Sigmoid colon (tissue), 7 donors: ENCODE data around the gene ARHGAP45. TPM values are rescaled to one million over a fixed set of nuclear protein-coding genes. Genes with fewer than 3 reads are reported as not detected.

Experiments
- DNase-seq: peaks from one replicate; pipeline ENCODE4 v3.0.0-alpha.2; 2019
- H3K27ac ChIP-seq, 4 donors: fragments of 200-600 bp; sonication (generic); one replicate each; pipeline ENCODE4 v1.5.1; 2016 to 2019; ENCODE audit warnings: mild to moderate bottlenecking in 1 of 4
- H3K27me3 ChIP-seq, 3 donors: fragments of 200-600 bp; sonication (generic); one replicate each; pipeline ENCODE4 v1.5.1; 2019; ENCODE audit warnings: mild to moderate bottlenecking in 1 of 3
- H3K36me3 ChIP-seq, 4 donors: fragments of 200-600 bp; sonication (generic); one replicate each; pipeline ENCODE4 v1.5.1; 2016 to 2019
- H3K4me1 ChIP-seq, 4 donors: fragments of 200-600 bp; sonication (generic); one replicate each; pipeline ENCODE4 v1.5.1; 2017 to 2019
- H3K4me3 ChIP-seq, 4 donors: fragments of 200-600 bp; sonication (generic); one replicate each; pipeline ENCODE4 v1.5.1; 2017 to 2019; ENCODE audit warnings: mild to moderate bottlenecking in 2 of 4, moderate library complexity in 1 of 4
- H3K9me3 ChIP-seq, 4 donors: fragments of 200-600 bp in 3 of 4; sonication (generic) in 3 of 4; one replicate each; pipeline versions ENCODE4 v1.5.1 to v1.6.1; 2013 to 2019
- EP300 ChIP-seq, 4 donors: sonication (generic); formaldehyde crosslinking; IDR thresholded peaks; one replicate each; pipeline ENCODE4 v1.6.1; 2017; ENCODE audit warnings: antibody characterized with exemption in 4 of 4
- POLR2A ChIP-seq, 2 donors: fragments of 450-650 bp; IDR thresholded peaks; one replicate each; pipeline ENCODE4 v1.6.1; 2016; ENCODE audit warnings: antibody characterized with exemption in 2 of 2, mild to moderate bottlenecking in 2 of 2, moderate library complexity in 2 of 2
- POLR2AphosphoS5 ChIP-seq, 4 donors: sonication (generic); formaldehyde crosslinking; IDR thresholded peaks; one replicate each; pipeline ENCODE4 v1.6.1; 2017; ENCODE audit warnings: antibody characterized with exemption in 4 of 4
- WGBS, 2 donors: extraction: QIAGEN DNeasy Blood & Tissue Kit; methylation state at CpG; one replicate each; pipeline ENCODE4 v1.1.7; 2013; 5-methylcytosine and 5-hydroxymethylcytosine counted together
- intact Hi-C: fragments of 100-400 bp; cut with DNase I; formaldehyde crosslinking; loops from one replicate; pipeline ENCODE4 v1.15.1; 2023
- polyA plus RNA-seq, 3 donors: library from polyadenylated mRNA; stranded (reverse); fragments of 200-250 nt; gene quantifications; one replicate each; pipeline ENCODE4 v1.2.3, GENCODE V29; 2013
- total RNA-seq, 4 donors: library from RNA; depleted of rRNA; stranded (reverse); fragments of >200 nt; gene quantifications; one replicate each; pipeline ENCODE4 v1.1.0, GENCODE V29; 2016
- TF ChIP-seq, protein P1 (sequence below), 4 experiments: fragments of 450-650 bp in 3 of 4; fragments of 200-600 bp in 1 of 4; IDR thresholded peaks; one replicate each; pipeline ENCODE4 v1.5.1; 2016 to 2019; ENCODE audit warnings: antibody characterized with exemption in 4 of 4, mild to moderate bottlenecking in 3 of 4, moderate library complexity in 2 of 4
- donor health status: healthy with polysubstance abuse.
- donor health status: Bipolar disorder and iron deficiency.
- donor health status: healthy.

ARHGAP45 gene
- total and polyA plus RNA-seq, 7 donors, result 12.8 to 103 (median 21.6) TPM

DNA sequence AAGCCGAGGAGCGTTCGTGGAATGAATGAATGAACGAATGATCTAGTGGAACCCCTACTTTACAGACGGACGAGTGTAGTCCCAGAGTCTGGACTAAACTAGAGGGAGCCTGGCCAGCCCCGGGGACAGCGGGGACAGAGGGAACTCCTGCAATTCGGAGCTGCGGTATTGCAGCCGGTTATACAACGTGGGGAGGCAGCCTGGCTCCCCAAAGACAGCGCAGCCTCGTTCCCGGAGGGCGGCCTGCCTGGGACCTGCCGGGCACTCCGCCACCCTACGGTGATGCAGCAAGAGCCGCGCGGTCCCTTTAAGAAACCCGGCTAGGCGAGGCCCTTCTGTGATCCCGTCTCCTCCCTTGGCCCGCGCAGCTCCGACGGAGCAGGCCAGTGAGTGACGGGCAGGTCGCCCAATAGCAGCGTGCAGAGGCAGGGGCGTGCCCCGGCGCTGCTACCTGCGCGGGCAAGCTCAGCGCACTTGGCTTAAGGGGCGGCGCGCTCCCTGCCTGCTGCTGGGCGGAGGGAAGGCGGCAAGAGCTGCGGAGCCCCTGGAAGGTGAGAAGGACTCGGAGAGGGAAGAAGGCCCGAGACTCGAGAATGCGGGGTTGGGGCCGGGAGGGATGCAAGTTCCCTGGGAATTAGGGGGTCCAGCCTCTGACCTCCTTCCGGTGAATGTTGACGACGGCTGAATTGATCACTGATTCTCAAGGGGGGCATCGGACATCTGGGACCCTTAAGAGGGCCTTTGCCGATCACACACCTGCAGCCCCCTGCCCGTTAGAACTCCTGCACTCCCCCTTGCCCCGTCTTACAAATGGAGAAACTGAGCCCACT, 27.1 kb upstream of the ARHGAP45 start, which contains the start of gene ABCA7:
Gene ABCA7 (plus strand): TSS at position 462 of the 830 bp plus-strand sequence. CDS start 1,255 bp downstream, outside the sequence.
- WGBS, 2 donors, result 1 to 3% methylated on average over 56 of the region's 56 CpGs
- Histone ChIP-seq H3K9me3 (no peaks in the 10 kb centered on the region), H3K36me3 (peaks cover 0 to 32% (median 4%) of the 10 kb centered on the region in 4 donors), H3K27ac (peak within 1 kb of the TSS; percentile 49 to 66 (median 64)), H3K4me1 (peaks cover 0 to 35% (median 31%) of the 10 kb centered on the region in 4 donors), H3K4me3 (peak within 1 kb of the TSS; percentile 19 to 57 (median 46)), H3K27me3 (peaks cover 0 to 20% (median 10%) of the 10 kb centered on the region in 3 donors)
- intact Hi-C loops, result loop anchor here (5.0 kb wide), 1 partner anchor 397 kb away; the partner anchor contains the start of gene RPS15
- peak in 3 of 4 donors; percentile 88 to 90 (median 90) for TF ChIP-seq POLR2AphosphoS5 (IDR thresholded peaks at IDR 0.05)
- TF ChIP-seq POLR2A (IDR thresholded peaks at IDR 0.05), result peak; percentile 7 to 60
- TF ChIP-seq, protein P1, sequence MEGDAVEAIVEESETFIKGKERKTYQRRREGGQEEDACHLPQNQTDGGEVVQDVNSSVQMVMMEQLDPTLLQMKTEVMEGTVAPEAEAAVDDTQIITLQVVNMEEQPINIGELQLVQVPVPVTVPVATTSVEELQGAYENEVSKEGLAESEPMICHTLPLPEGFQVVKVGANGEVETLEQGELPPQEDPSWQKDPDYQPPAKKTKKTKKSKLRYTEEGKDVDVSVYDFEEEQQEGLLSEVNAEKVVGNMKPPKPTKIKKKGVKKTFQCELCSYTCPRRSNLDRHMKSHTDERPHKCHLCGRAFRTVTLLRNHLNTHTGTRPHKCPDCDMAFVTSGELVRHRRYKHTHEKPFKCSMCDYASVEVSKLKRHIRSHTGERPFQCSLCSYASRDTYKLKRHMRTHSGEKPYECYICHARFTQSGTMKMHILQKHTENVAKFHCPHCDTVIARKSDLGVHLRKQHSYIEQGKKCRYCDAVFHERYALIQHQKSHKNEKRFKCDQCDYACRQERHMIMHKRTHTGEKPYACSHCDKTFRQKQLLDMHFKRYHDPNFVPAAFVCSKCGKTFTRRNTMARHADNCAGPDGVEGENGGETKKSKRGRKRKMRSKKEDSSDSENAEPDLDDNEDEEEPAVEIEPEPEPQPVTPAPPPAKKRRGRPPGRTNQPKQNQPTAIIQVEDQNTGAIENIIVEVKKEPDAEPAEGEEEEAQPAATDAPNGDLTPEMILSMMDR (IDR thresholded peaks at IDR 0.05), result no peak
- TF ChIP-seq EP300 (IDR thresholded peaks at IDR 0.05), result no peak
- peak; percentile 99 for DNase-seq

DNA sequence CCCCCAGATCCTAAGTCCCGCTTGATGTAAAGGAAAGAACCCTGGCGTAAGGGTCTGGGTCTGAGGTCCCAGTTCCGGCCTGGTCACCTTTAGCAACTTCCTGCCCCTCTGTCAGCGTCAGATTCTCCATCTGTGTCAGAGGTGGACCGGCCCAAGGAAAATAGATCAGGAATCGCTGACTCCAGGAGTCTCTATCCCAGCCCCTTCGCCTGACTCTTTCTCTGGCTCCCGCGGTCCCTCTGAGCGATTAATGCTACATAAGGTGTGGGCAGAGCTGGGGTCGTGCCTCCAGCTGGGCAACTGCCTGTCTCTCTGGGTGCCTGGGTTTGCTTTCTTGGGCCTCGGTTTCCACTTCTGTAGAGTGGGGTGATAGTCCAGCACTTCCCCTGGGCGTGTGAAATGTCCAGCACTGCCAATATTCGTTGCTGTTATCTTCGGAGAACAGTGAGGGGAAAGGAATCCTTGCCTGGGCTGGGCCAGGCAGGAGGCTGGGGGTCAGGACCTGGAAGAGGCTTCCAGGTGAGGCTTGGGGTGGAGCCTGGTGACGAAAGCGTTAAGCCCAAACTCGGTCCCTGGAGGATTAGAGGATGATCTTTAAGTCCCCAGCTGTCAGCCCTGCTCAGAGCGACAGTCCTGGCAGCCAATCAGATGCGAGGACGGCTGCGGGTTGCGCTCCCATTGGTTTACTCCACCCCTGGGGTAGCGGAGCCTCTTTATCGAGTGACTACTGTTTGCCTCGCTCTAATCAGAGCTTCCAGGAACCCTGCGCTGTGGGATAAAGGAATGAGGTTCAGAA, 26.3 kb upstream of the ARHGAP45 start:
- peaks cover 0 to 35% (median 31%) of the 10 kb centered on the region in 4 donors for H3K4me1 ChIP-seq

DNA sequence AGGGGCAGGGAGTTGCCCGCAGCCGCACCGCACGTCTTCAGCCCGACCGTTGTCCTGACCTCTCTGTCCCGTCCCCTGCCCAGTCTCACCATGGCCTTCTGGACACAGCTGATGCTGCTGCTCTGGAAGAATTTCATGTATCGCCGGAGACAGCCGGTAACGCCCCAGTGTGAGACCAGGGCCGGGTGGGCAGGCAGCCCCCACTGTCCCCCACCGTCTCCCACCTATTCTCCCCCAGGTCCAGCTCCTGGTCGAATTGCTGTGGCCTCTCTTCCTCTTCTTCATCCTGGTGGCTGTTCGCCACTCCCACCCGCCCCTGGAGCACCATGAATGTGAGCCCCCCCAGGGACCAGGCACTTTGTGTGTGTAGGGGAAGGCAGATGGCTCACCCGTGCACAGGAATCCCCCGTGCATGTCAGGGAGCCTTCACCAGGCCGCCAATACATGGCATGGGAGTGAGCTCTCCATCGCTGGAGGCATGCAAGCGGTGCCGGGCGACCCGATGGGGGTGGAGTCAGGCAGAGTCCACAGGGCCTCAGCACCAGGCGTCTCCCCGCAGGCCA, 25.6 kb upstream of the ARHGAP45 start:
- Histone ChIP-seq H3K27ac (no peak overlapping the region), H3K36me3 (peaks cover 0 to 20% (median 4%) of the 10 kb centered on the region in 4 donors), H3K4me3 (peak overlapping the region in 3 of 4 donors; percentile 41 to 57 (median 52)), H3K4me1 (peaks cover 0 to 35% (median 31%) of the 10 kb centered on the region in 4 donors), H3K9me3 (no peaks in the 10 kb centered on the region), H3K27me3 (peaks cover 0 to 20% (median 10%) of the 10 kb centered on the region in 3 donors)
- no peak for TF ChIP-seq POLR2A (IDR thresholded peaks at IDR 0.05)
- TF ChIP-seq, protein P1 (IDR thresholded peaks at IDR 0.05), result no peak
- TF ChIP-seq POLR2AphosphoS5 (IDR thresholded peaks at IDR 0.05), result no peak
- no peak for TF ChIP-seq EP300 (IDR thresholded peaks at IDR 0.05)
- intact Hi-C loops, result no loop called here
- 8 to 39% methylated on average over 26 of the region's 26 CpGs for WGBS, 2 donors
- DNase-seq, result no peak

More for the DNA sequence above, 26.3 kb upstream of the ARHGAP45 start:
- Histone ChIP-seq H3K4me3 (peak overlapping the region in 3 of 4 donors; percentile 41 to 57 (median 52)), H3K36me3 (peaks cover 0 to 27% (median 4%) of the 10 kb centered on the region in 4 donors), H3K9me3 (no peaks in the 10 kb centered on the region), H3K27ac (peak overlapping the region in 3 of 4 donors; percentile 55 to 66 (median 63)), H3K27me3 (peaks cover 0 to 20% (median 10%) of the 10 kb centered on the region in 3 donors)
- 1 to 2% methylated on average over 27 of the region's 27 CpGs for WGBS, 2 donors
- intact Hi-C loops, result no loop called here
- peak; percentile 93 for DNase-seq
- TF ChIP-seq POLR2AphosphoS5 (IDR thresholded peaks at IDR 0.05) (no peak), EP300 (IDR thresholded peaks at IDR 0.05) (no peak), POLR2A (IDR thresholded peaks at IDR 0.05) (no peak)
- TF ChIP-seq, protein P1 (IDR thresholded peaks at IDR 0.05), result no peak
